ENCODE data around the gene ANXA11. TPM values are rescaled to one million over a fixed set of nuclear protein-coding genes. Genes with fewer than 3 reads are reported as not detected.

Gene ANXA11
- total and polyA plus RNA-seq, 2 of the 4 experiments (the other 2 are of a cell fraction): 39.4 to 109 TPM

DNA sequence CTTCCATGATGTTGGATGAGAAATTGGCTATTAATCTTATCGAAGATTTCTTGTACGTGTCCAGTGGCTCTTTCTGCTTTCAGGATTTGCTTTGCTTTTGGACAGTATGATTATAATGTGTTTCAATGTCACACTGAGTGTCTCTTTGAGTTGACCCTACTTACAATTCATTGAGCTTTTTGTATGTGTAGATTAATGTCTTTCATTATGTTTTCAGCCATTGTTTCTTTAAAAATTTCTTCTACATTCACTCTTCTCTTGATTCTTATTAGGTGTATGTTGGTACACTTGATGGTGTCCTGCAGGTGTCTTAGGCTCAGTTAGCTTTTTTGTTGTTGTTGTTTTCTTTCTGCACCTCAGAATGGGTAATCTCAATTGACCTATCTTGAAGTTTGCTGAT is 56.2 kb downstream of the ANXA11 start:
- TF ChIP-seq CHD1 (IDR thresholded peaks at IDR 0.05; ENCODE audit: low read depth, low read length) (no peak), CEBPB (IDR thresholded peaks at IDR 0.05; ENCODE audit: low read depth, low read length) (no peak), CTCF (conservative IDR thresholded peaks at IDR 0.05; ENCODE audit: low read depth, low read length) (no peak), NFE2L2 (IDR thresholded peaks at IDR 0.05; ENCODE audit: low read depth, low read length) (no peak), MAFK (IDR thresholded peaks at IDR 0.05; ENCODE audit: low read depth, low read length) (no peak), USF2 (IDR thresholded peaks at IDR 0.05; ENCODE audit: low read depth, low read length) (no peak), MAZ (IDR thresholded peaks at IDR 0.05; ENCODE audit: borderline replicate concordance, low read depth, low read length) (no peak), RFX5 (IDR thresholded peaks at IDR 0.05; ENCODE audit: low read depth, low read length) (no peak), MXI1 (IDR thresholded peaks at IDR 0.05; ENCODE audit: borderline replicate concordance, low read depth, low read length) (no peak), SMC3 (IDR thresholded peaks at IDR 0.05; ENCODE audit: low read depth, low read length) (no peak), RCOR1 (IDR thresholded peaks at IDR 0.05; ENCODE audit: insufficient replicate concordance, low read length) (no peak), FOS (IDR thresholded peaks at IDR 0.05; ENCODE audit: low read depth, low read length) (no peak), RAD21 (IDR thresholded peaks at IDR 0.05; ENCODE audit: low read length) (no peak), POLR2A (IDR thresholded peaks at IDR 0.05; ENCODE audit: low read depth, low read length) (no peak), BHLHE40 (IDR thresholded peaks at IDR 0.05; ENCODE audit: low read depth, low read length) (no peak)
- TF ChIP-seq, protein P1, sequence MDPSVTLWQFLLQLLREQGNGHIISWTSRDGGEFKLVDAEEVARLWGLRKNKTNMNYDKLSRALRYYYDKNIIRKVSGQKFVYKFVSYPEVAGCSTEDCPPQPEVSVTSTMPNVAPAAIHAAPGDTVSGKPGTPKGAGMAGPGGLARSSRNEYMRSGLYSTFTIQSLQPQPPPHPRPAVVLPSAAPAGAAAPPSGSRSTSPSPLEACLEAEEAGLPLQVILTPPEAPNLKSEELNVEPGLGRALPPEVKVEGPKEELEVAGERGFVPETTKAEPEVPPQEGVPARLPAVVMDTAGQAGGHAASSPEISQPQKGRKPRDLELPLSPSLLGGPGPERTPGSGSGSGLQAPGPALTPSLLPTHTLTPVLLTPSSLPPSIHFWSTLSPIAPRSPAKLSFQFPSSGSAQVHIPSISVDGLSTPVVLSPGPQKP (IDR thresholded peaks at IDR 0.05; ENCODE audit: borderline replicate concordance, low read depth, low read length): no peak
- H3K9me1 ChIP-seq (ENCODE audit: insufficient read depth, low read length): peaks cover 18% of the 10 kb centered on the region
- POLR2A ChIA-PET (ENCODE audit: unreplicated experiment): no interaction called here

More for the DNA sequence above, 56.2 kb downstream of the ANXA11 start:
- no peak overlapping the region for H4K8ac ChIP-seq (ENCODE audit: low read depth in 2 of 2, low read length in 2 of 2)
- intact Hi-C loops (cut with micrococcal nuclease) (loop anchor here (5.0 kb wide), 1 partner anchor 92 kb away; no protein-coding TSS in a partner anchor), dilution Hi-C loops (cut with HindIII; ENCODE audit: low sequenced_read_pairs, unreplicated experiment) (no loop called here), in situ Hi-C loops (cut with MboI; ENCODE audit: low sequenced_read_pairs) (no loop called here)
- H3K4me2 ChIP-seq (ENCODE audit: low read depth, low read length): no peak overlapping the region
- no peak overlapping the region for H2AFZ ChIP-seq (replicated peaks; ENCODE audit: low read length, poor library complexity)
- DNase-seq (no peak), ATAC-seq (ENCODE audit: low read depth) (no peak)
- no peak overlapping the region for H4K5ac ChIP-seq (ENCODE audit: low read depth, low read length)
- no TSS peak for BruUV-seq (replicated peaks)
- H3K4me1 ChIP-seq (ENCODE audit: control insufficient read depth, insufficient read depth, low read length): peaks cover 4% of the 10 kb centered on the region; the same call in 1 of the 2 replicates
- no peak overlapping the region for H3K18ac ChIP-seq (ENCODE audit: low read depth, low read length)
- no peaks in the 10 kb centered on the region for H3K27me3 ChIP-seq (ENCODE audit: control insufficient read depth, insufficient read depth, low read length)
- WGBS, 2 experiments (ENCODE audit: extremely low coverage in 2 of 2, insufficient read length in 1 of 2): no CpG with 5 or more reads among the region's 2 CpGs
- no peak overlapping the region for H2BK15ac ChIP-seq (ENCODE audit: low read depth, low read length)
- H2AK5ac ChIP-seq (ENCODE audit: low read depth, low read length): no peak overlapping the region
- no peak overlapping the region for H2BK5ac ChIP-seq (ENCODE audit: low read depth, low read length, poor library complexity, severe bottlenecking)
- peaks cover 29% of the 10 kb centered on the region for H3K36me3 ChIP-seq (ENCODE audit: control insufficient read depth, insufficient read depth, low read length)
- no peak overlapping the region for H3K14ac ChIP-seq (replicated peaks; ENCODE audit: low read depth, low read length)
- H3K79me1 ChIP-seq (ENCODE audit: low read depth in 1 of 2, low read length in 2 of 2): peaks cover 18 to 34% of the 10 kb centered on the region in 2 experiments
- H3K4me3 ChIP-seq (ENCODE audit: insufficient read depth, low read depth, low read length): no peak overlapping the region
- no peaks in the 10 kb centered on the region for H3K9me3 ChIP-seq (ENCODE audit: control insufficient read depth, insufficient read depth, low read length)
- no peaks in the 10 kb centered on the region for H4K20me1 ChIP-seq (ENCODE audit: insufficient read depth, low read length)
- no peak overlapping the region for H2BK20ac ChIP-seq (ENCODE audit: low read depth, low read length)
- no peak overlapping the region for H3K9ac ChIP-seq (ENCODE audit: low read depth, low read length)
- no peak overlapping the region for H3K4ac ChIP-seq (ENCODE audit: low read depth, low read length)
- H4K91ac ChIP-seq (ENCODE audit: insufficient read depth, low read depth, low read length): no peak overlapping the region
- CTCF ChIA-PET: interaction anchor here (0.9 kb wide), 1 partner anchor 19 kb away, joined by 4 read pairs; no protein-coding TSS in a partner anchor
- H3K27ac ChIP-seq (ENCODE audit: insufficient read depth, low read length): no peak overlapping the region
- H2BK120ac ChIP-seq (ENCODE audit: low read depth, low read length): no peak overlapping the region
- no peak overlapping the region for H3K23ac ChIP-seq (ENCODE audit: low read depth, low read length)
- no peak overlapping the region for H2AK9ac ChIP-seq (replicated peaks; ENCODE audit: low read depth, low read length, poor library complexity)
- no peak overlapping the region for H3K56ac ChIP-seq (ENCODE audit: extremely low read depth, insufficient read depth, low read length)
